Keratinocyte (primary cell): Measurements from ENCODE around the gene LTV1. TPM values are rescaled to one million over a fixed set of nuclear protein-coding genes. Genes with fewer than 3 reads are reported as not detected.

Source experiments
- DNase-seq: peaks from one replicate; pipeline ENCODE4 v3.0.0-alpha.2; 2011; ENCODE audit warnings: low read depth, missing footprints, low spot score
- FAIRE-seq: peaks from 2 replicates; lab custom pipeline; 2011; peaks lifted over from hg19 to GRCh38; lab: Jason Lieb, UNC
- H2AFZ ChIP-seq: 2 replicates; pipeline ENCODE4 v1.6.0; 2012; ENCODE audit warnings: low read length, control low read depth, inconsistent platforms; ENCODE audit not compliant: control insufficient read depth
- H3K27ac ChIP-seq: 2 replicates; pipeline ENCODE4 v1.5.1; 2011; ENCODE audit warnings: low read length; ENCODE audit not compliant: control insufficient read depth, insufficient read depth
- H3K27me3 ChIP-seq: 3 replicates; pipeline ENCODE4 v1.6.0; 2011; ENCODE audit warnings: low read length; ENCODE audit not compliant: control insufficient read depth, insufficient read depth; ENCODE audit errors: extremely low read depth
- H3K36me3 ChIP-seq, 2 experiments: 2 replicates in 1 of 2; 3 replicates in 1 of 2; pipeline ENCODE4 v1.5.1; 2011; ENCODE audit warnings: low read length in 2 of 2, mild to moderate bottlenecking in 1 of 2; ENCODE audit not compliant: control insufficient read depth in 2 of 2, insufficient read depth in 2 of 2; ENCODE audit errors: extremely low read depth in 1 of 2
- H3K4me1 ChIP-seq: 3 replicates; pipeline ENCODE4 v1.5.1; 2011; ENCODE audit warnings: low read length; ENCODE audit not compliant: control insufficient read depth, insufficient read depth; ENCODE audit errors: extremely low read depth
- H3K4me2 ChIP-seq: 3 replicates; pipeline ENCODE4 v1.6.0; 2011; ENCODE audit warnings: low read depth, low read length; ENCODE audit not compliant: control insufficient read depth, insufficient read depth; ENCODE audit errors: extremely low read depth
- H3K4me3 ChIP-seq, 3 experiments: fragments of 200-600 bp in 1 of 3; sonication (generic) in 1 of 3; 2 replicates in 2 of 3; 3 replicates in 1 of 3; pipeline ENCODE4 v1.5.1; 2011 to 2016; ENCODE audit warnings: low read length in 3 of 3, mild to moderate bottlenecking in 3 of 3, control low read depth in 2 of 3, inconsistent platforms in 1 of 3, low read depth in 1 of 3, mixed read lengths in 1 of 3, mixed run types in 1 of 3, moderate library complexity in 1 of 3; ENCODE audit not compliant: control insufficient read depth in 2 of 3, insufficient read depth in 2 of 3; ENCODE audit errors: extremely low read depth in 1 of 3
- H3K79me2 ChIP-seq: 2 replicates; pipeline ENCODE4 v1.6.0; 2012; ENCODE audit warnings: low read length; ENCODE audit not compliant: control insufficient read depth, insufficient read depth
- H3K9ac ChIP-seq: 3 replicates; pipeline ENCODE4 v1.6.0; 2011; ENCODE audit warnings: low read length; ENCODE audit not compliant: control insufficient read depth, insufficient read depth; ENCODE audit errors: extremely low read depth
- H3K9me1 ChIP-seq: 3 replicates; pipeline ENCODE4 v1.6.0; 2011; ENCODE audit warnings: low read length; ENCODE audit not compliant: control insufficient read depth, insufficient read depth; ENCODE audit errors: extremely low read depth
- H3K9me3 ChIP-seq: 2 replicates; pipeline ENCODE4 v1.5.1; 2012; ENCODE audit warnings: low read depth, low read length; ENCODE audit not compliant: control insufficient read depth
- H4K20me1 ChIP-seq: 3 replicates; pipeline ENCODE4 v1.6.0; 2011; ENCODE audit warnings: low read length; ENCODE audit not compliant: control insufficient read depth, insufficient read depth; ENCODE audit errors: extremely low read depth
- CTCF ChIP-seq, 3 experiments: IDR thresholded peaks in 1 of 3; conservative IDR thresholded peaks in 1 of 3; optimal IDR thresholded peaks in 1 of 3; 2 replicates in 2 of 3; 3 replicates in 1 of 3; pipeline versions ENCODE3 to v1.5.1; 2011; ENCODE audit warnings: low read length in 3 of 3, mild to moderate bottlenecking in 3 of 3, moderate library complexity in 2 of 3, control low read depth in 1 of 3, inconsistent platforms in 1 of 3; ENCODE audit not compliant: insufficient read depth in 2 of 3; ENCODE audit errors: extremely low read depth in 1 of 3
- EZH2 ChIP-seq: IDR thresholded peaks from one replicate; pipeline ENCODE4 v1.6.1; 2012; ENCODE audit warnings: inconsistent platforms, mild to moderate bottlenecking, low read length, moderate library complexity
- dilution Hi-C: fragments of 300-500 bp; cut with MboI; formaldehyde crosslinking; loops from one replicate; pipeline ENCODE4 v1.7.0; 2020; ENCODE audit warnings: low sequenced_read_pairs; ENCODE audit not compliant: extremely low pct_ligation_motif_present
- polyA plus RNA-seq, 5 experiments: library from polyadenylated mRNA; depleted of rRNA in 3 of 5; stranded (reverse) in 3 of 5; stranded (forward) in 1 of 5; unstranded in 1 of 5; fragments of >200 nt; gene quantifications; 1 replicate in 1 of 5; 2 replicates in 3 of 5; 3 replicates in 1 of 5; pipeline versions ENCODE4 v1.2.1 to v1.2.3, GENCODE V29; 2011 to 2012; ENCODE audit warnings: missing spikeins in 2 of 5, low read depth in 1 of 5, low replicate concordance in 1 of 5

The LTV1 gene
- polyA plus RNA-seq, 1 donor (not counting 4 experiments of a cell fraction or from before 2014, with no cell fraction given): 35.2 TPM

DNA sequence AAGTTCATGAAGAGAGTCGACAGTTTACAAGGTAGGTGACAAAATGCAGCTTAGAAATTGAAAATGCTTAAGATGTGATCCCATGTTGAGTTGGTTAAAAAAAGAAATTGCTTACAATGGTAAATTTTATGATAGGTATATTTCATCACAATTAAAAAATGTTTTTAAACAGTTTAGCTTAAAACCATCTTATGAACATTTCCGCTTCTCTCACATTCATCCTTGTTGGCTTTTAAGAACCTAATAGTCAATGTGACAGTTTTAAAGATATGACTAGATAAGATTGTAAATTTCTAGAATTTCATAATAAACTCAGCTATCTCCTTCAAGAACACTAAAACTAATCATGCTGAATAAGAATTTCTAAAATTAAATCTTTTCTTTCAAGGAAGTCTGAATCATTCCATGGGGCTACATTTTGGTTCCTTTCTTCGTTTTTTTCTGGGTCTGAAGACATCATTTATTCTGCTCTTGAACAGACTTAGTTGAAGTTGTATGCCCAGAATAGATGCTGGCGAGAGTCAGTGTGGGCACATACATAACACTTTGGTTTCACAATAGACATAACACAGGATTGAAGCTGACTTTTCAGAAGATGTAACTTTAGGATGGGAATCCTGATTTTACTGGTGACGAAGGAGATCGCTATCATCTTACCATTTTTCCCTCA, 35.9 kb upstream of the LTV1 start:
- Histone ChIP-seq H3K79me2 (no peaks in the 10 kb centered on the region), H3K27me3 (no peaks in the 10 kb centered on the region), H3K9ac (no peak overlapping the region), H3K36me3 (no peaks in the 10 kb centered on the region), H3K4me2 (no peak overlapping the region), H3K9me3 (no peaks in the 10 kb centered on the region), H3K4me1 (no peaks in the 10 kb centered on the region), H4K20me1 (no peaks in the 10 kb centered on the region), H3K27ac (no peak overlapping the region), H2AFZ (no peak overlapping the region), H3K4me3 (no peak overlapping the region), H3K9me1 (no peaks in the 10 kb centered on the region)
- TF ChIP-seq EZH2 (no peak), CTCF (optimal IDR thresholded peaks at IDR 0.05 in 1 of 3, IDR thresholded peaks at IDR 0.05 in 1 of 3, conservative IDR thresholded peaks at IDR 0.05 in 1 of 3; ENCODE audit: extremely low read depth in 1 of 3, insufficient read depth in 2 of 3, low read length in 3 of 3) (no peak)
- FAIRE-seq (no peak), DNase-seq (no peak)
- dilution Hi-C loops: no loop called here

- H3K36me3 ChIP-seq: no peaks in the 10 kb centered on the region
- DNase-seq: no peak
- H3K9me3 ChIP-seq: no peaks in the 10 kb centered on the region
- no peaks in the 10 kb centered on the region for H3K9me1 ChIP-seq
- no peak overlapping the region for H3K9ac ChIP-seq
- H4K20me1 ChIP-seq: no peaks in the 10 kb centered on the region
- H3K4me2 ChIP-seq: no peak overlapping the region
- no peak overlapping the region for H3K27ac ChIP-seq
- no peaks in the 10 kb centered on the region for H3K79me2 ChIP-seq
- FAIRE-seq: no peak
- no peak overlapping the region for H2AFZ ChIP-seq
- TF ChIP-seq EZH2 (no peak), CTCF (optimal IDR thresholded peaks at IDR 0.05 in 1 of 3, IDR thresholded peaks at IDR 0.05 in 1 of 3, conservative IDR thresholded peaks at IDR 0.05 in 1 of 3; ENCODE audit: extremely low read depth in 1 of 3, insufficient read depth in 2 of 3, low read length in 3 of 3) (no peak)
- no peak overlapping the region for H3K4me3 ChIP-seq
- no peaks in the 10 kb centered on the region for H3K4me1 ChIP-seq
- no peaks in the 10 kb centered on the region for H3K27me3 ChIP-seq
- dilution Hi-C loops: no loop called here
These were observed 32.4 kb upstream of the LTV1 start for GRCh38 chr6:143810745-143811144.
